Measurements from ENCODE around the gene SLC66A3.

SLC66A3 gene

GRCh38 chr2:11220445-11220844 is 65.2 kb downstream of the SLC66A3 start:
- no peak for DNase-seq

- DNase-seq = no peak
These were observed 67.6 kb downstream of the SLC66A3 start for GRCh38 chr2:11222845-11223244.

- DNase-seq = no peak
These were observed 69.6 kb downstream of the SLC66A3 start for GRCh38 chr2:11224887-11225286.

GRCh38 chr2:11227595-11227994 is 72.3 kb downstream of the SLC66A3 start:
- no peak for DNase-seq

Measured in fibroblast of skin of abdomen (primary cell).